ENCODE data around the gene SELENOV.

The SELENOV gene

DNA sequence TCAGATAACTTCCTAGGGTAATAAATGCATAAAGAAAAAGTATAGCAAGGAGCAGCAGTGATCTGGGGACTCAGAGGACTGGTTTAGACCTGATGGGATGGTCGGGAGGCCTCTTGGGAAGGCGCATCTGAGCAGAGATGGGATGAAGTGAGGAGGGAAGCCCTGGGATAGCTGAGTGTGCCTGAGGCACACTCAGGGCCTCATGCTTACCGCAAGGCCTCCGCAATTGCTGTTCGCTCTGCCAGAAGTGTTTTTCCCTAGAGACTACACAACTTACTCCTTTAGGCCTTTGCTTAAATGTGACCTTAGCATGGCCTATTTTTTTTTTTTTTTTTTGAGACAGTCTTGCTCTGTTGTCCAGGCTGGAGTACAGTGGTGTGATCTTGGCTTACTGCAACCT is 20.3 kb upstream of the SELENOV start:
- DNase-seq (ENCODE audit: low read depth): no peak
- TF ChIP-seq, protein P1, sequence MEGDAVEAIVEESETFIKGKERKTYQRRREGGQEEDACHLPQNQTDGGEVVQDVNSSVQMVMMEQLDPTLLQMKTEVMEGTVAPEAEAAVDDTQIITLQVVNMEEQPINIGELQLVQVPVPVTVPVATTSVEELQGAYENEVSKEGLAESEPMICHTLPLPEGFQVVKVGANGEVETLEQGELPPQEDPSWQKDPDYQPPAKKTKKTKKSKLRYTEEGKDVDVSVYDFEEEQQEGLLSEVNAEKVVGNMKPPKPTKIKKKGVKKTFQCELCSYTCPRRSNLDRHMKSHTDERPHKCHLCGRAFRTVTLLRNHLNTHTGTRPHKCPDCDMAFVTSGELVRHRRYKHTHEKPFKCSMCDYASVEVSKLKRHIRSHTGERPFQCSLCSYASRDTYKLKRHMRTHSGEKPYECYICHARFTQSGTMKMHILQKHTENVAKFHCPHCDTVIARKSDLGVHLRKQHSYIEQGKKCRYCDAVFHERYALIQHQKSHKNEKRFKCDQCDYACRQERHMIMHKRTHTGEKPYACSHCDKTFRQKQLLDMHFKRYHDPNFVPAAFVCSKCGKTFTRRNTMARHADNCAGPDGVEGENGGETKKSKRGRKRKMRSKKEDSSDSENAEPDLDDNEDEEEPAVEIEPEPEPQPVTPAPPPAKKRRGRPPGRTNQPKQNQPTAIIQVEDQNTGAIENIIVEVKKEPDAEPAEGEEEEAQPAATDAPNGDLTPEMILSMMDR (IDR thresholded peaks at IDR 0.05; ENCODE audit: low read depth, low read length, missing control alignments): no peak
- H3K4me3 ChIP-seq (ENCODE audit: low read depth, low read length): no peak overlapping the region

DNA sequence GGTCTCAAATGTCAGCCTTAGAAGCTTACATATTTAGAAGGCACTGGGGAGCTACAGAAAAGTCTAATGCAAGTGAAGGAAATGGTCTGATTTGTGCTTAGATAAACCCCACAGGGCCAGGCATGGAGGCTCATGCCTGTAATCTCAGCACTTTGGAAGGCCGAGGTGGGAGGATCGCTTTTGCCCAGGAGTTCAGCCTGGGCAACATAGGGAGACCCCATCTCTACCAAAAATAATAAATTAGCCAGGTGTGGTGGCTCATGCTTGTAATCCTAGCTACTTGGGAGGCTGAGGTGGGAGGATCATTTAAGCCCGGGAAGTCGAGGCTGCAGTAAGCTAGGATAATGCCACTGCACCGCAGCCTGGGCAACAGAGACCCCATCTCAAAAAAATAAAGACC is 18.9 kb upstream of the SELENOV start:
- no peak for DNase-seq (ENCODE audit: low read depth)
- TF ChIP-seq, protein P1 (IDR thresholded peaks at IDR 0.05; ENCODE audit: low read depth, low read length, missing control alignments): no peak
- H3K4me3 ChIP-seq (ENCODE audit: low read depth, low read length): no peak overlapping the region

- no peak for DNase-seq (ENCODE audit: low read depth)
- TF ChIP-seq, protein P1 (IDR thresholded peaks at IDR 0.05; ENCODE audit: low read depth, low read length, missing control alignments): peak; percentile 31
- no peak overlapping the region for H3K4me3 ChIP-seq (ENCODE audit: low read depth, low read length)
Observed at GRCh38 chr19:39497701-39497995, 17.3 kb upstream of the SELENOV start.

DNA sequence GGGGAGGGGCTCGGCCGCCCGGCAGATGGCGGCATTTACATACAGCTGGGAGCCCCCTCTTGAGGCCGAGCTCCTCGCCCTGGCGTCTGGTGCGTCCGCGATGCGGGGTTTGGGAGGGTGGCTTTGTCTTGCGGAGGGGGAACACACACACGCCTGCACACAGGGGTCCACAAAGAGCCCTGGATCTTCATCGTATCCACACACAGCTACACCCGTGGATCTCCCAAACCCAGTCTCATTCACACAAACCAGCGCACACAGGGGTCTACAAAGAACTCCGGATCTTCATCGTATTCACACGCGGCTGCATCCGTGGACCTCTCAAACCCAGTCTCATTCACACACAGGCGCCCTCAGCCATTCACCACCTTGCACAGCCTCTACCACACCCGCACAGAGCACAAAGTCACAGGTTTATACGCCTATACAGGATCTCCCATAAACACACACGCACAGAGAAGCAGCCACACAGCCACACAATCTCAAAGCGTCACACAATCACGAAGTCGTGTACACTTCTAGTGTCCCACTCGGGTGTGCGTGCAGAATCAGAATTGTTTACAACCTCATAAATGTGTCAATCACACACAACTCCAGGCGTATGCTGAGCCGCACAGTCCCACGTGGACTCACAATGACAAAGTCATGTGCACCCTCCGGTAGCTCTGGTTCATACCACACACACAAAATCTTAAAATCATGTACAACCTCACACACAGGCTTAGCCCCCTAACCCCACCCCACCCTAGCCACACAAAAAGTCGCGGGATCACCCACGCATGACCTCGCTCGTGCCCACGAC is 16.7 kb upstream of the SELENOV start:
- DNase-seq (ENCODE audit: low read depth): no peak
- H3K4me3 ChIP-seq (ENCODE audit: low read depth, low read length): no peak overlapping the region
- TF ChIP-seq, protein P1 (IDR thresholded peaks at IDR 0.05; ENCODE audit: low read depth, low read length, missing control alignments): no peak

DNA sequence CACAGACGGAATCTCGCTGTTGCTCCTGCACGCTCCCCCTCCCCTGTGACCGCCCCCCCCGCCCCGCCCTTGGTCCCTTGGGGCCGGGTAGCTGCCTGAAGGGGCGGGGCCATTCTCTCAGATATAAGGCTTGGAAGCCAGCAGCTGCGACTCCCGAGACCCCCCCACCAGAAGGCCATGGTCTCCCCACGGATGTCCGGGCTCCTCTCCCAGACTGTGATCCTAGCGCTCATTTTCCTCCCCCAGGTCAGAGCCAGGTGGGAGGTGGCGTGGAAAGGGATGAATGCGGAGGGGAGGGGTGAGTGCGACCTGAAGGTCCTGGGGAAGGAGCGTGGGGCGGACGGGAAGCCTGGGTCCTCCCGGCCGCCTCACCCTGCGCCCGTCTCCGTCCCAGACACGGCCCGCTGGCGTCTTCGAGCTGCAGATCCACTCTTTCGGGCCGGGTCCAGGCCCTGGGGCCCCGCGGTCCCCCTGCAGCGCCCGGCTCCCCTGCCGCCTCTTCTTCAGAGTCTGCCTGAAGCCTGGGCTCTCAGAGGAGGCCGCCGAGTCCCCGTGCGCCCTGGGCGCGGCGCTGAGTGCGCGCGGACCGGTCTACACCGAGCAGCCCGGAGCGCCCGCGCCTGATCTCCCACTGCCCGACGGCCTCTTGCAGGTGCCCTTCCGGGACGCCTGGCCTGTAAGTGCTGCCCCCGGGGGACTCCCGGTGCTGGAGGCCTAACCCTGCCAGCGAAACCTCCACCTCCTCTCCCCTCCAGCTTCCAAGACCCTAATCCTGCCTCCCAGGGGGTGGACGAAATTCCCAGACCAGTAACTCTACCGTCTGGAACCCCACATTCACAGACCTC is 15.9 kb upstream of the SELENOV start, which contains the start of gene DLL3:
Gene DLL3 (plus strand): TSS at position 150 of the 845 bp plus-strand sequence. CDS start 28 bp downstream, at position 178.
- TF ChIP-seq, protein P1 (IDR thresholded peaks at IDR 0.05; ENCODE audit: low read depth, low read length, missing control alignments): no peak
- H3K4me3 ChIP-seq (ENCODE audit: low read depth, low read length): no peak within 1 kb of the TSS
- no peak for DNase-seq (ENCODE audit: low read depth)

GRCh38 chr19:39499932-39500331 is 15.0 kb upstream of the SELENOV start:
- H3K4me3 ChIP-seq (ENCODE audit: low read depth, low read length): no peak overlapping the region
- TF ChIP-seq, protein P1 (IDR thresholded peaks at IDR 0.05; ENCODE audit: low read depth, low read length, missing control alignments): no peak
- no peak for DNase-seq (ENCODE audit: low read depth)
